GM23248 (cell line): Measurements from ENCODE around the gene DYSF. TPM values are rescaled to one million over a fixed set of nuclear protein-coding genes. Genes with fewer than 3 reads are reported as not detected.
"Not testable (repeated sequence)": the region's sequence is repeated elsewhere in the genome, so short reads cannot be mapped to it uniquely, and the experiment has no call there.

ENCODE experiments used
- DNase-seq: peaks from one replicate; pipeline ENCODE4 v3.0.0-alpha.2; 2015
- H2AFZ ChIP-seq: fragments of 200-600 bp; sonication (generic); 2 replicates; pipeline ENCODE4 v1.6.1; 2016; ENCODE audit warnings: antibody characterized with exemption
- H3F3A ChIP-seq: fragments of 200-600 bp; sonication (generic); 2 replicates; pipeline ENCODE4 v1.6.1; 2016; ENCODE audit warnings: mild to moderate bottlenecking, antibody characterized with exemption, mixed run types; ENCODE audit not compliant: insufficient read depth
- H3K27ac ChIP-seq: fragments of 200-600 bp; sonication (generic); 2 replicates; pipeline ENCODE4 v1.5.1; 2016; ENCODE audit warnings: mild to moderate bottlenecking
- H3K27me3 ChIP-seq: fragments of 200-600 bp; sonication (generic); replicated peaks from 2 replicates; pipeline ENCODE4 v1.6.1; 2016; ENCODE audit warnings: mild to moderate bottlenecking; ENCODE audit not compliant: insufficient read depth
- H3K36me3 ChIP-seq: fragments of 200-600 bp; sonication (generic); 2 replicates; pipeline ENCODE4 v1.6.1; 2016; ENCODE audit warnings: low read depth, mild to moderate bottlenecking
- H3K4me1 ChIP-seq: fragments of 200-600 bp; sonication (generic); 2 replicates; pipeline ENCODE4 v1.6.1; 2016; ENCODE audit warnings: mild to moderate bottlenecking; ENCODE audit not compliant: insufficient read depth
- H3K4me2 ChIP-seq: fragments of 200-600 bp; sonication (generic); one replicate; pipeline ENCODE4 v1.6.1; 2016; ENCODE audit warnings: mild to moderate bottlenecking; ENCODE audit not compliant: unreplicated experiment
- H3K4me3 ChIP-seq: fragments of 200-600 bp; sonication (generic); 2 replicates; pipeline ENCODE4 v1.5.1; 2016; ENCODE audit warnings: mild to moderate bottlenecking
- H3K79me2 ChIP-seq: fragments of 200-600 bp; sonication (generic); 2 replicates; pipeline ENCODE4 v1.6.1; 2016; ENCODE audit warnings: mild to moderate bottlenecking; ENCODE audit not compliant: insufficient read depth
- H3K9ac ChIP-seq: fragments of 200-600 bp; sonication (generic); 2 replicates; pipeline ENCODE4 v1.6.1; 2016; ENCODE audit warnings: mild to moderate bottlenecking
- H3K9me2 ChIP-seq: fragments of 200-600 bp; sonication (generic); 2 replicates; pipeline ENCODE4 v1.6.1; 2016; ENCODE audit warnings: mixed run types, mild to moderate bottlenecking, moderate library complexity; ENCODE audit not compliant: insufficient read depth
- H3K9me3 ChIP-seq: fragments of 200-600 bp; sonication (generic); one replicate; pipeline ENCODE4 v1.6.1; 2017; ENCODE audit warnings: low read depth
- H4K20me1 ChIP-seq: fragments of 200-600 bp; sonication (generic); 2 replicates; pipeline ENCODE4 v1.6.0; 2016; ENCODE audit not compliant: insufficient read depth
- EZH2 ChIP-seq: fragments of 200-600 bp; sonication (generic); IDR thresholded peaks from 2 replicates; pipeline ENCODE4 v1.6.1; 2018; ENCODE audit warnings: antibody characterized with exemption, mild to moderate bottlenecking; ENCODE audit not compliant: insufficient read depth, poor library complexity, severe bottlenecking
- EZH2phosphoT487 ChIP-seq: fragments of 200-600 bp; sonication (generic); IDR thresholded peaks from 2 replicates; pipeline ENCODE4 v1.6.1; 2018; ENCODE audit warnings: antibody characterized with exemption, moderate library complexity, mild to moderate bottlenecking, low read depth; ENCODE audit not compliant: insufficient read depth
- WGBS, 2 experiments: methylation state at CpG; one replicate each; pipeline ENCODE4 v1.1.6; 2015 to 2017; ENCODE audit warnings: low lambda C conversion rate in 2 of 2, low coverage in 1 of 2; ENCODE audit errors: missing lambda C conversion rate in 2 of 2; 5-methylcytosine and 5-hydroxymethylcytosine counted together
- in situ Hi-C: fragments of 300-500 bp; cut with MboI; formaldehyde crosslinking; loops from 2 replicates; pipeline ENCODE4 v1.15.0; 2020
- polyA plus RNA-seq: library from polyadenylated mRNA; unstranded; fragments of >200 nt; fragmentation: Nextera tagmentation; extraction: Ambion mirVana; gene quantifications from 2 replicates; pipeline ENCODE4 v1.2.1, GENCODE V29; 2016
- total RNA-seq: library from RNA; depleted of rRNA; stranded (reverse); fragments of >200 nt; shearing (Covaris generic); gene quantifications from 2 replicates; pipeline ENCODE4 v1.2.3, GENCODE V29; 2014

The DYSF gene
- total and polyA plus RNA-seq, 2 experiments from 2014 or later = 0.25 to 0.54 TPM

GRCh38 chr2:71484354-71484753, 31.0 kb downstream of the DYSF start:
- DNase-seq = no peak
- Histone ChIP-seq H3K27ac (no peak overlapping the region), H3K27me3 (peaks cover 13% of the 10 kb centered on the region), H3K4me3 (no peak overlapping the region), H3F3A (no peaks in the 10 kb centered on the region), H2AFZ (no peak overlapping the region), H3K9ac (no peak overlapping the region), H3K36me3 (no peaks in the 10 kb centered on the region), H3K9me2 (no peaks in the 10 kb centered on the region), H3K9me3 (no peaks in the 10 kb centered on the region), H3K4me1 (no peaks in the 10 kb centered on the region), H4K20me1 (no peaks in the 10 kb centered on the region), H3K4me2 (no peak overlapping the region), H3K79me2 (no peaks in the 10 kb centered on the region)
- 82 to 91% methylated on average over 2 of the region's 2 CpGs for WGBS, 2 experiments
- in situ Hi-C loops = no loop called here
- TF ChIP-seq EZH2phosphoT487 (no peak), EZH2 (no peak)

- H3F3A ChIP-seq = no peaks in the 10 kb centered on the region
- no peak overlapping the region for H3K4me2 ChIP-seq
- no peak overlapping the region for H2AFZ ChIP-seq
- H3K27me3 ChIP-seq = peaks cover 21% of the 10 kb centered on the region
- DNase-seq = no peak
- no peaks in the 10 kb centered on the region for H3K36me3 ChIP-seq
- H3K4me1 ChIP-seq = no peaks in the 10 kb centered on the region
- WGBS, 2 experiments = 38 to 47% methylated on average over 10 to 11 of the region's 11 CpGs
- no peaks in the 10 kb centered on the region for H3K79me2 ChIP-seq
- no peak overlapping the region for H3K9ac ChIP-seq
- H3K27ac ChIP-seq = no peak overlapping the region
- H3K9me2 ChIP-seq = no peaks in the 10 kb centered on the region
- no peak for TF ChIP-seq EZH2phosphoT487
- no peak for TF ChIP-seq EZH2
- H3K9me3 ChIP-seq = no peaks in the 10 kb centered on the region
- no peak overlapping the region for H3K4me3 ChIP-seq
- no peaks in the 10 kb centered on the region for H4K20me1 ChIP-seq
- in situ Hi-C loops = no loop called here
Measured at GRCh38 chr2:71486881-71487640, 33.7 kb downstream of the DYSF start.

DNA sequence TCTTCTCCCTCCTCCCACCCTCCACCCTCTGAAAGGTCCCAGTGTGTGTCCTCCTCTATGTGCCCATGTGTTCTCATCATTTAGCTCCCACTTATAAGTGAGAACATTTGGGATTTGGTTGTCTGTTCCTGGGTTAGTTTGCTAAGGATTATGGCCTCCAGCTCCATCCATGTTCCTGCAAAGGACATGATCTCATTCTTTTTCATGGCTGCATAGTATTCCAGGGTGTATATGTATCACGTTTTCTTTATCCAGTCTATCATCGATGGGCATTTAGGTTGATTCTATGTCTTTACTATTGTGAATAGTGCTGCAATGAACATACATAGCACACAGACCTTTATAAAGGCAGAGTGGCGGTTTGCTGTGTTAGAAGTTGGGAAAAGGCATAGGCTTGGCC, 38.2 kb downstream of the DYSF start:
- H3K4me2 ChIP-seq, DNase-seq, H3K9ac ChIP-seq, H3K79me2 ChIP-seq, H3K36me3 ChIP-seq, H3K9me2 ChIP-seq, H2AFZ ChIP-seq, in situ Hi-C loops, H3F3A ChIP-seq, H3K4me3 ChIP-seq, H3K4me1 ChIP-seq, H3K27ac ChIP-seq, H3K9me3 ChIP-seq, H4K20me1 ChIP-seq: not testable (repeated sequence)
- peaks cover 13% of the 10 kb centered on the region for H3K27me3 ChIP-seq
- WGBS, 2 experiments = 83 to 92% methylated on average over 3 of the region's 3 CpGs

- no peaks in the 10 kb centered on the region for H3K36me3 ChIP-seq
- no peak for DNase-seq
- in situ Hi-C loops = no loop called here
- TF ChIP-seq EZH2 = no peak
- no peak overlapping the region for H3K9ac ChIP-seq
- H4K20me1 ChIP-seq = no peaks in the 10 kb centered on the region
- H2AFZ ChIP-seq = no peak overlapping the region
- H3K4me3 ChIP-seq = no peak overlapping the region
- H3K4me2 ChIP-seq = no peak overlapping the region
- no peaks in the 10 kb centered on the region for H3K9me2 ChIP-seq
- WGBS, 2 experiments = 81 to 86% methylated on average over 6 of the region's 6 CpGs
- H3K9me3 ChIP-seq = no peaks in the 10 kb centered on the region
- peaks cover 9% of the 10 kb centered on the region for H3K27me3 ChIP-seq
- H3F3A ChIP-seq = no peaks in the 10 kb centered on the region
- no peaks in the 10 kb centered on the region for H3K4me1 ChIP-seq
- H3K27ac ChIP-seq = no peak overlapping the region
- H3K79me2 ChIP-seq = no peaks in the 10 kb centered on the region
Measured at GRCh38 chr2:71492112-71492511, 38.8 kb downstream of the DYSF start.

GRCh38 chr2:71494091-71494490, 40.7 kb downstream of the DYSF start:
- TF ChIP-seq EZH2 = no peak
- TF ChIP-seq EZH2phosphoT487 = no peak

More at GRCh38 chr2:71494091-71494490, 40.7 kb downstream of the DYSF start:
- peaks cover 11% of the 10 kb centered on the region for H3K4me1 ChIP-seq
- no peak for DNase-seq
- H3K9me3 ChIP-seq = no peaks in the 10 kb centered on the region
- 57 to 58% methylated on average over 4 of the region's 4 CpGs for WGBS, 2 experiments
- H2AFZ ChIP-seq = no peak overlapping the region
- no peaks in the 10 kb centered on the region for H3K79me2 ChIP-seq
- in situ Hi-C loops = no loop called here
- H3K4me2 ChIP-seq = no peak overlapping the region
- peaks cover 16% of the 10 kb centered on the region for H3F3A ChIP-seq
- no peaks in the 10 kb centered on the region for H4K20me1 ChIP-seq
- no peak overlapping the region for H3K9ac ChIP-seq
- H3K27ac ChIP-seq = no peak overlapping the region
- peaks cover 8% of the 10 kb centered on the region; the same call in 1 of the 2 replicates for H3K27me3 ChIP-seq
- H3K36me3 ChIP-seq = no peaks in the 10 kb centered on the region
- no peaks in the 10 kb centered on the region for H3K9me2 ChIP-seq
- no peak overlapping the region for H3K4me3 ChIP-seq
